IMR-90 (cell line): ENCODE measurements around the gene OGT. TPM values are rescaled to one million over a fixed set of nuclear protein-coding genes. Genes with fewer than 3 reads are reported as not detected.

ENCODE experiments used
- ATAC-seq: fragments of 200-7000 bp; cut with Tn5 transposase; 2 replicates; pipeline ENCODE4 v1.9.1; 2020; ENCODE audit warnings: low read depth, mild to moderate bottlenecking, moderate library complexity
- BruUV-seq: library from RNA; stranded (reverse); fragments of 400-500 nt; replicated peaks from 2 replicates; lab custom pipeline; 2021; lab: Mats Ljungman, UMichigan
- CTCF ChIA-PET: fragments of 300-600 bp; formaldehyde crosslinking; extraction: SDS; loops from one replicate; lab custom pipeline; 2021; ENCODE audit warnings: antibody characterized with exemption; lab: Yijun Ruan, JAX
- POLR2A ChIA-PET: fragments of 300-600 bp; sonication (Branson Sonifier 250); formaldehyde crosslinking; loops from one replicate; lab custom pipeline; 2022; ENCODE audit warnings: antibody characterized with exemption; ENCODE audit not compliant: unreplicated experiment; lab: Charles Lee
- DNase-seq: peaks from one replicate; pipeline ENCODE4 v3.0.0; 2013
- H2AFZ ChIP-seq: replicated peaks from 2 replicates; pipeline ENCODE3; 2013; ENCODE audit warnings: low read length, mild to moderate bottlenecking; ENCODE audit not compliant: poor library complexity
- H2AK5ac ChIP-seq: 2 replicates; pipeline ENCODE4 v1.6.1; 2013; ENCODE audit warnings: low read depth, low read length, inconsistent platforms
- H2AK9ac ChIP-seq: replicated peaks from 2 replicates; pipeline ENCODE3; 2013; ENCODE audit warnings: mild to moderate bottlenecking, low read depth, low read length, moderate library complexity; ENCODE audit not compliant: poor library complexity
- H2BK120ac ChIP-seq: 2 replicates; pipeline ENCODE4 v1.6.1; 2013; ENCODE audit warnings: low read depth, low read length, inconsistent platforms
- H2BK15ac ChIP-seq: 3 replicates; pipeline ENCODE4 v1.6.1; 2013; ENCODE audit warnings: low read depth, low read length, inconsistent platforms
- H2BK20ac ChIP-seq: 2 replicates; pipeline ENCODE4 v1.6.1; 2013; ENCODE audit warnings: low read depth, mild to moderate bottlenecking, inconsistent platforms, low read length, moderate library complexity
- H2BK5ac ChIP-seq: 2 replicates; pipeline ENCODE4 v1.6.1; 2013; ENCODE audit warnings: mild to moderate bottlenecking, low read depth, low read length, inconsistent platforms; ENCODE audit not compliant: poor library complexity, severe bottlenecking
- H3K14ac ChIP-seq: replicated peaks from 2 replicates; pipeline ENCODE4 v1.6.1; 2013; ENCODE audit warnings: low read depth, low read length, inconsistent platforms
- H3K18ac ChIP-seq: 2 replicates; pipeline ENCODE4 v1.6.1; 2013; ENCODE audit warnings: low read depth, low read length, control low read depth
- H3K23ac ChIP-seq: 2 replicates; pipeline ENCODE4 v1.6.1; 2013; ENCODE audit warnings: low read depth, low read length, inconsistent platforms
- H3K27ac ChIP-seq: 2 replicates; pipeline ENCODE4 v1.5.1; 2013; ENCODE audit warnings: mild to moderate bottlenecking, control low read depth, low read length; ENCODE audit not compliant: insufficient read depth
- H3K27me3 ChIP-seq: 2 replicates; pipeline ENCODE4 v1.6.1; 2013; ENCODE audit warnings: low read length; ENCODE audit not compliant: control insufficient read depth, insufficient read depth
- H3K36me3 ChIP-seq: 2 replicates; pipeline ENCODE4 v1.6.1; 2013; ENCODE audit warnings: low read length, mixed read lengths; ENCODE audit not compliant: control insufficient read depth, insufficient read depth
- H3K4ac ChIP-seq: 2 replicates; pipeline ENCODE4 v1.6.1; 2013; ENCODE audit warnings: low read depth, low read length, inconsistent platforms
- H3K4me1 ChIP-seq: 2 replicates; pipeline ENCODE4 v1.6.1; 2013; ENCODE audit warnings: low read length, mixed read lengths; ENCODE audit not compliant: control insufficient read depth, insufficient read depth
- H3K4me2 ChIP-seq: 2 replicates; pipeline ENCODE4 v1.6.1; 2013; ENCODE audit warnings: low read depth, mild to moderate bottlenecking, control low read depth, low read length, moderate library complexity
- H3K4me3 ChIP-seq: 2 replicates; pipeline ENCODE4 v1.5.1; 2013; ENCODE audit warnings: low read depth, mild to moderate bottlenecking, control low read depth, low read length, moderate library complexity; ENCODE audit not compliant: insufficient read depth
- H3K56ac ChIP-seq: 2 replicates; pipeline ENCODE4 v1.6.1; 2013; ENCODE audit warnings: low read length, inconsistent platforms; ENCODE audit not compliant: insufficient read depth; ENCODE audit errors: extremely low read depth
- H3K79me1 ChIP-seq, 2 experiments: 2 replicates each; pipeline ENCODE4 v1.6.1; 2013; ENCODE audit warnings: low read length in 2 of 2, inconsistent platforms in 1 of 2, low read depth in 1 of 2
- H3K9ac ChIP-seq: 2 replicates; pipeline ENCODE4 v1.6.1; 2013; ENCODE audit warnings: low read depth, low read length, control low read depth
- H3K9me1 ChIP-seq: 2 replicates; pipeline ENCODE4 v1.6.1; 2013; ENCODE audit warnings: low read length, inconsistent platforms; ENCODE audit not compliant: insufficient read depth
- H3K9me3 ChIP-seq: 2 replicates; pipeline ENCODE4 v1.6.1; 2013; ENCODE audit warnings: low read length; ENCODE audit not compliant: control insufficient read depth, insufficient read depth
- H4K20me1 ChIP-seq: 2 replicates; pipeline ENCODE4 v1.6.1; 2013; ENCODE audit warnings: low read length, inconsistent platforms; ENCODE audit not compliant: insufficient read depth
- H4K5ac ChIP-seq: 2 replicates; pipeline ENCODE4 v1.6.1; 2013; ENCODE audit warnings: mild to moderate bottlenecking, low read depth, low read length, control low read depth
- H4K8ac ChIP-seq, 2 experiments: 2 replicates each; pipeline ENCODE4 v1.6.1; 2013; ENCODE audit warnings: low read depth in 2 of 2, low read length in 2 of 2, control low read depth in 1 of 2, inconsistent platforms in 1 of 2
- H4K91ac ChIP-seq: 2 replicates; pipeline ENCODE4 v1.6.1; 2013; ENCODE audit warnings: low read depth, low read length, inconsistent platforms; ENCODE audit not compliant: insufficient read depth
- CEBPB ChIP-seq: IDR thresholded peaks from 2 replicates; pipeline ENCODE4 v1.6.1; 2012; ENCODE audit warnings: low read depth, low read length, improper control_type of control experiment
- CHD1 ChIP-seq: IDR thresholded peaks from 2 replicates; pipeline ENCODE4 v1.6.1; 2012; ENCODE audit warnings: low read depth, low read length, improper control_type of control experiment
- ELK1 ChIP-seq: fragments of 150-350 bp; IDR thresholded peaks from 2 replicates; pipeline ENCODE4 v1.6.1; 2016; ENCODE audit warnings: low read depth, mild to moderate bottlenecking, low read length, moderate library complexity, borderline replicate concordance
- MAFK ChIP-seq: IDR thresholded peaks from 2 replicates; pipeline ENCODE4 v1.6.1; 2012; ENCODE audit warnings: low read depth, low read length, improper control_type of control experiment
- USF2 ChIP-seq: fragments of 150-350 bp; IDR thresholded peaks from 2 replicates; pipeline ENCODE4 v1.6.1; 2017; ENCODE audit warnings: mild to moderate bottlenecking, antibody characterized with exemption, low read length, low read depth
- WGBS, 2 experiments: methylation state at CpG; one replicate each; pipeline versions ENCODE4 v1.1.5 to v1.1.7; 2013; ENCODE audit warnings: missing lambda C conversion rate in 2 of 2; ENCODE audit not compliant: insufficient read length in 1 of 2; ENCODE audit errors: extremely low coverage in 2 of 2; 5-methylcytosine and 5-hydroxymethylcytosine counted together
- dilution Hi-C: fragments of 300-500 bp; cut with HindIII; formaldehyde crosslinking; loops from one replicate; pipeline ENCODE4 v1.14.3; 2018; ENCODE audit warnings: low sequenced_read_pairs; ENCODE audit not compliant: unreplicated experiment
- in situ Hi-C: fragments of 300-500 bp; cut with MboI; formaldehyde crosslinking; loops from 3 replicates; pipeline ENCODE4 v1.14.3; 2019; ENCODE audit warnings: low sequenced_read_pairs, inconsistent platforms, mixed read lengths
- intact Hi-C: fragments of 100-400 bp; cut with micrococcal nuclease; formaldehyde crosslinking; loops from 2 replicates; pipeline ENCODE4 v1.10.0; 2022
- polyA plus RNA-seq, 3 experiments: library from polyadenylated mRNA; depleted of rRNA; stranded (reverse); fragments of >200 nt; gene quantifications; 2 replicates each; pipeline ENCODE4 v1.2.3, GENCODE V29; 2012; ENCODE audit warnings: low replicate concordance in 1 of 3
- total RNA-seq: library from RNA; depleted of rRNA; stranded (reverse); fragments of >200 nt; gene quantifications from 2 replicates; pipeline ENCODE4 v1.2.3, GENCODE V29; 2012

OGT gene
- total and polyA plus RNA-seq, 2 of the 4 experiments (the other 2 are of a cell fraction): 80.7 to 113 TPM

- Histone ChIP-seq H2BK20ac (peak overlapping the region; percentile 27; the same call in 1 of the 2 replicates), H3K9ac (peak overlapping the region; percentile 51), H3K4me3 (peak overlapping the region; percentile 81), H2AK5ac (no peak overlapping the region), H3K27me3 (peaks cover 2% of the 10 kb centered on the region; the same call in 1 of the 2 replicates), H2AK9ac (peak overlapping the region; percentile 33), H2BK120ac (peak overlapping the region; percentile 35; the same call in 1 of the 2 replicates), H3K4me1 (peaks cover 2% of the 10 kb centered on the region; the same call in 1 of the 2 replicates), H3K18ac (peak overlapping the region; percentile 10; the same call in 1 of the 2 replicates), H3K4me2 (peak overlapping the region; percentile 66), H3K23ac (peak overlapping the region; percentile 19), H2AFZ (peak overlapping the region; percentile 88), H2BK5ac (peak overlapping the region; percentile 59), H3K4ac (peak overlapping the region; percentile 29), H4K8ac (peak overlapping the region; percentile 6 to 74; a peak in 3 of 4 replicates), H3K36me3 (0 out of 2 replicates have a peak, but pooled peaks cover 2% of the 10 kb centered on the region), H3K27ac (peak overlapping the region; percentile 54), H4K20me1 (peaks cover 30% of the 10 kb centered on the region), H3K14ac (peak overlapping the region; percentile 10), H2BK15ac (0 out of 3 replicates have a peak overlapping the region, but pooled peaks have one; percentile 16), H3K79me1 (no peaks in the 10 kb centered on the region), H3K9me3 (no peaks in the 10 kb centered on the region), H4K91ac (peak overlapping the region; percentile 35), H3K9me1 (no peaks in the 10 kb centered on the region), H4K5ac (peak overlapping the region; percentile 5; the same call in 1 of the 2 replicates), H3K56ac (peak overlapping the region; percentile 58; the same call in 1 of the 2 replicates)
- DNase-seq (peak; percentile 66), ATAC-seq (peak; percentile 4)
- ChIA-PET CTCF (no interaction called here), POLR2A (no interaction called here)
- in situ Hi-C loops: no loop called here
- WGBS, 2 experiments: 29% methylated on average over 18 of the region's 25 CpGs; no CpG with 5 or more reads in 1 of the 2 experiments
- intact Hi-C loops: loop anchor here (2.0 to 5.0 kb wide), 3 partner anchors 39 to 120 kb away; no protein-coding TSS in a partner anchor
- no TSS peak for BruUV-seq
- TF ChIP-seq ELK1 (no peak), USF2 (no peak), CHD1 (no peak), CEBPB (no peak), MAFK (peak; percentile 1; the same call in 1 of the 2 replicates)
- dilution Hi-C loops: no loop called here
Measured at GRCh38 chrX:71532078-71532752, 689 bp upstream of the OGT start.
